Immature natural killer cell (primary cell): ENCODE results near the gene PRODH. TPM values are rescaled to one million over a fixed set of nuclear protein-coding genes. Genes with fewer than 3 reads are reported as not detected.
"Not testable (repeated sequence)": the region's sequence is repeated elsewhere in the genome, so short reads cannot be mapped to it uniquely, and the experiment has no call there.

Experiments used
- DNase-seq, 3 donors: peaks; one replicate each; pipeline ENCODE4 v3.0.0; 2022; ENCODE audit warnings: mixed read lengths in 1 of 3
- H3K27ac Mint-ChIP-seq, 6 donors: one replicate each; pipeline ENCODE4 v1.8.0; 2020; ENCODE audit warnings: mixed read lengths in 6 of 6, mild to moderate bottlenecking in 5 of 6, inconsistent platforms in 4 of 6, moderate library complexity in 3 of 6
- H3K27me3 Mint-ChIP-seq, 3 donors: one replicate each; pipeline ENCODE4 v1.8.0; 2020 to 2021; ENCODE audit warnings: low read depth in 3 of 3, mild to moderate bottlenecking in 3 of 3, mixed read lengths in 3 of 3, moderate library complexity in 3 of 3, inconsistent platforms in 1 of 3
- H3K36me3 Mint-ChIP-seq, 3 donors: one replicate each; pipeline ENCODE4 v1.8.0; 2020; ENCODE audit warnings: mixed read lengths in 3 of 3, inconsistent platforms in 2 of 3, mild to moderate bottlenecking in 2 of 3
- H3K4me1 Mint-ChIP-seq, 2 donors: one replicate each; pipeline ENCODE4 v1.8.0; 2020; ENCODE audit warnings: inconsistent platforms in 2 of 2, mild to moderate bottlenecking in 2 of 2, mixed read lengths in 2 of 2, moderate library complexity in 1 of 2
- H3K4me3 Mint-ChIP-seq, 5 donors: one replicate each; pipeline ENCODE4 v1.8.0; 2020; ENCODE audit warnings: mild to moderate bottlenecking in 5 of 5, mixed read lengths in 5 of 5, inconsistent platforms in 3 of 5, moderate library complexity in 3 of 5
- H3K9me3 Mint-ChIP-seq, 6 donors: one replicate each; pipeline ENCODE4 v1.8.0; 2020; ENCODE audit warnings: mild to moderate bottlenecking in 6 of 6, mixed read lengths in 6 of 6, inconsistent platforms in 4 of 6, moderate library complexity in 3 of 6
- polyA plus RNA-seq, 3 donors: library from polyadenylated mRNA; unstranded; fragments of 300-500 nt; fragmentation: Illumina TruSeq; gene quantifications; one replicate each; pipeline ENCODE4 v1.2.3, GENCODE V29; 2021

The PRODH gene
- polyA plus RNA-seq, 3 donors from 2014 or later: not detected

GRCh38 chr22:18972029-18972428 lies 35.9 kb upstream of the PRODH start:
- not testable (repeated sequence) for DNase-seq, H3K27ac Mint-ChIP-seq, H3K27me3 Mint-ChIP-seq, H3K4me1 Mint-ChIP-seq, H3K36me3 Mint-ChIP-seq, H3K4me3 Mint-ChIP-seq, H3K9me3 Mint-ChIP-seq

DNA sequence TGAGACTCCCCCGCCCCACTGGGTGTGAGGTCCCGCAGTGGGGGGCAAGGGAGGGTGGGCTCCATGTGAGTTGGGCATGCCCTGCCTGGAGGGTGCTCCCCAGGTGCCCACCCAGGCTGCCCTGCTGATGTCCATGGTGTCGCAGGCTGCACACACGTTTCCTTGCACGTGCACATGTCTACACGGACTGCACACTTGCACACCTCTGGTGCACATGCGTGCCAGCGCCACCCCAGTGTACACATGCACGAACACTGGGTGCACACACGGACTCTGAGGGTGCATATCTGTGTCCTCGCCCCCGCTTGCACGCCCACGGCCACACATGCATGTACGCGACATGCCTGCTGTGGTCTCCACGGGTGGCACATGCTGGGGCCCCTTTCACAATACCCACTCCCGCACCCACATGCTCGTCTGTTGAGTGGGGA lies 35.2 kb upstream of the PRODH start:
- Mint-ChIP-seq H3K36me3 (no peaks in the 10 kb centered on the region), H3K9me3 (no peaks in the 10 kb centered on the region), H3K27me3 (peaks cover 5 to 6% (median 6%) of the 10 kb centered on the region in 3 donors), H3K4me1 (no peaks in the 10 kb centered on the region), H3K4me3 (no peak overlapping the region), H3K27ac (no peak overlapping the region)
- DNase-seq: no peak

GRCh38 chr22:18970948-18971315 lies 34.8 kb upstream of the PRODH start:
- DNase-seq: no peak

GRCh38 chr22:18970176-18970947 lies 34.3 kb upstream of the PRODH start:
- H3K27ac Mint-ChIP-seq: no peak overlapping the region
- no peaks in the 10 kb centered on the region for H3K4me1 Mint-ChIP-seq
- no peak overlapping the region for H3K4me3 Mint-ChIP-seq
- H3K27me3 Mint-ChIP-seq: peaks cover 5 to 6% (median 5%) of the 10 kb centered on the region in 3 donors
- H3K36me3 Mint-ChIP-seq: no peaks in the 10 kb centered on the region
- no peak for DNase-seq
- H3K9me3 Mint-ChIP-seq: no peaks in the 10 kb centered on the region

More at GRCh38 chr22:18970948-18971315, 34.8 kb upstream of the PRODH start:
- Mint-ChIP-seq H3K4me3 (no peak overlapping the region), H3K4me1 (no peaks in the 10 kb centered on the region), H3K27me3 (peaks cover 5 to 6% (median 5%) of the 10 kb centered on the region in 3 donors), H3K27ac (no peak overlapping the region), H3K36me3 (no peaks in the 10 kb centered on the region), H3K9me3 (no peaks in the 10 kb centered on the region)

DNA sequence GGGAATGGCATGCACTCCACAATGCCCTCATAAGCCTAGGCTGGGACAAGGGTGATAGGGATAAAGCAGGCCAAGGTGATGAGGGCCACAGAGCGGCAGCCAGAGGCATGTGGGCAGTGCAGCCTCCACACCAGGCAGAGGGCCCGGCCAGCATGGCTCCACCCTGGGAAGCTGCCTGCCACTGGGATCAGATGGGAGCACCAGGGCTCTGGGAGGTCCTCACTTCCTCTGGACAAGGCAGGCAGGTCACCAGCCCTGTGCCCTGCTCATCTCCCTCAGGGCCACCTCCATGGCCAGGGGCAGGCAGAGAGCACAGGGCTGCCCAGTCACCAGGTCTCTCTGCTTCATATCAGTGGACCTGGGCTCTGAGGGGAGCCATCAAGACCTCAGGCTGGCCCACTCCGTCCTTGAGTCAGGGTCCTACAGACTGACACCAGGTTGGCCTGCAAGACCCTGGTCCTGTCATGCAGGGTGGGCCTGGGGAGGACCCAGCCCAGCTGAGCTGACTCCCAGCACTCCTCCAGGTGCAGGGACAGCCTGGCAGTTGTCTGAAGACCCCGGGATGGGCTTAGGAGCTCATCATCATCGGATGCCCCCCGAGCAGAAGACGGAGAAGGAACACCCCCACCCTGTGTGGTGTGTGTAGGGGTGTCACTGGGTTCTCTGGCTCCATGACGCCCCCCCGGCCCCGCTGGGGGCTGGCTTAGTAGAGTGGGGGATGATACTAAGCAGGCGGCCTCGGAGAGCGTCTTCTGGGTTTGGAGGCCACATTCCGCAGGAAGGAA lies 33.3 kb upstream of the PRODH start:
- H3K4me1 Mint-ChIP-seq, H3K9me3 Mint-ChIP-seq, DNase-seq, H3K27ac Mint-ChIP-seq, H3K27me3 Mint-ChIP-seq, H3K36me3 Mint-ChIP-seq: not testable (repeated sequence)
- H3K4me3 Mint-ChIP-seq: peak overlapping the region in 4 of 5 donors; percentile 21 to 42 (median 24)

GRCh38 chr22:18968011-18968749 lies 32.1 kb upstream of the PRODH start:
- no peak for DNase-seq
- no peak overlapping the region for H3K4me3 Mint-ChIP-seq
- peaks cover 5 to 6% (median 5%) of the 10 kb centered on the region in 3 donors for H3K27me3 Mint-ChIP-seq
- no peaks in the 10 kb centered on the region for H3K36me3 Mint-ChIP-seq
- H3K9me3 Mint-ChIP-seq: no peaks in the 10 kb centered on the region
- no peak overlapping the region for H3K27ac Mint-ChIP-seq
- H3K4me1 Mint-ChIP-seq: no peaks in the 10 kb centered on the region

DNA sequence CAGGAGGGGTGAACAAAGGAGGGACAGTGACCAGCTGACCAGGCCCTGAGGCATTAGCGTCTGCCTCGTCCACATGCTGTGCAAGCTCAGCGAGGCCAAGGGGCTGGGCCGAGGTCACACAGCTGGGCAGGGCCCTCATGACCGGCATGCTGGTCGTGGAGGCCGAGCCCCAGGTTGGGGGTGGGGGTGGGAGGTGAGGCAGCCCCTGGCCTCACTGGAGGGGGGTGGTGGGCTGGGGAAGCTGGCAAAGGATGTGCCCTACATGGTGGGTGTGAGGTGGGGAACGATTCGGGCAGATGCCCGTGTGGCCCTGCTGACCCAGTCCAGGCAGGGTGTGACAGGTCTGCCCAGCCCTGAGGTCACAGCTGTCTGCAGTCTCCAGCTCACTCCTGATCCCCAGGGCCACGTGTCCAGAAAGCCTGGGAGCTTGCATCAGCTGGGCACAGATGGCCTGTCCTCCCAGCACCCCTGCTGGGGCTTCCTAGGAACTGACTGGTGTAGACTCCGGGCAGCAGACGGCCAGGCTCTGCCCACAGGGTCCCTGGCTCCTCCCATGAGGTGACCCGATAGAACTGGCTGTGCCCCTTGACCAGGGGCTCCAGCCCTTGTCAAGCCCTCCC lies 31.4 kb upstream of the PRODH start:
- not testable (repeated sequence) for DNase-seq, H3K4me3 Mint-ChIP-seq, H3K36me3 Mint-ChIP-seq, H3K27me3 Mint-ChIP-seq, H3K9me3 Mint-ChIP-seq, H3K4me1 Mint-ChIP-seq, H3K27ac Mint-ChIP-seq

DNA sequence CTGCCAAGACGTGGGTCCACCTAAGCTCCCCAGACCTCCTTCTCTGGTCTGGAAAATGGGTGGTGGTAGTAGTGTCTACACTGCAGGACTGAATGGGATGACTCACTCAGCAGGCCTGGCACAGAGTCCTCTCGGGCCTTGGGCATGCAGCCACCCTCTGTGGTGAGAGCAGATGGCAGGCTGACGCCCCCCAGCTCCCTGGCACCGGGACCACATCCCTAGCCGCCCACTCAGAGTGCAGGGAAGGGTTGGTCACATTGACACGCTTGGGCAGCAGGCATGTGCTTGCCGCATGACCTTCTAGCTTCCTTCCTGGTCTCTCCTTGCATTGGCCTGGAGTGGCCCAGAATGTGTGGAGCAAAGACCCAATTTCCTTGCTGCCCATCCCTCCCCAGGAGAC lies 30.7 kb upstream of the PRODH start:
- Mint-ChIP-seq H3K4me1 (no peaks in the 10 kb centered on the region), H3K27me3 (peaks cover 5% of the 10 kb centered on the region in 3 donors), H3K36me3 (no peaks in the 10 kb centered on the region), H3K9me3 (no peaks in the 10 kb centered on the region), H3K27ac (no peak overlapping the region), H3K4me3 (no peak overlapping the region)
- no peak for DNase-seq

- Mint-ChIP-seq H3K27me3 (peaks cover 3 to 5% (median 5%) of the 10 kb centered on the region in 3 donors), H3K4me1 (no peaks in the 10 kb centered on the region), H3K36me3 (no peaks in the 10 kb centered on the region), H3K27ac (no peak overlapping the region), H3K9me3 (no peaks in the 10 kb centered on the region), H3K4me3 (no peak overlapping the region)
- no peak for DNase-seq
Observed at GRCh38 chr22:18965526-18966421, 29.7 kb upstream of the PRODH start.

- not testable (repeated sequence) for H3K4me1 Mint-ChIP-seq
Observed at GRCh38 chr22:18964501-18965265, 28.6 kb upstream of the PRODH start.

DNA sequence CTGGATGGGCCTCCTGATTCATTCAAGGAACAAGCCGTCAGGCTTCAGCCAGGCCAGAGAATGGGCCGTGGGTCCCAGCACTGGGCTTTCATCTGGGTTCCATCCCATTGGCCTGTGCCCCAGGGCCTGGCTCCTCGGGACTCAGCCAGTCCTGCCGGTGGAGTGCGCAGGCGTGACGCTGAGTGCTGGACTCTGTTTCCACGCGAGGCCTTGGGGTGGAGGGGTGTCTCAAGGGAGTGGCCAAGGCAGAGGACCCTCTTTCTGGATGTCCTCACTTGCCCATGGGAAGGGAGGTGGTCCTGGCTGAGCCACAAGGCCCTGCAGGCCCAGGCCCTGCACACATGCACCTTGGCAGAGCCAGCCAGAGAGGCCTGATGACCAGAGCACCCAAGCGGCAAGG lies 28.0 kb upstream of the PRODH start:
- not testable (repeated sequence) for H3K4me3 Mint-ChIP-seq, DNase-seq, H3K36me3 Mint-ChIP-seq, H3K9me3 Mint-ChIP-seq, H3K27ac Mint-ChIP-seq, H3K27me3 Mint-ChIP-seq, H3K4me1 Mint-ChIP-seq

More at GRCh38 chr22:18964501-18965265, 28.6 kb upstream of the PRODH start:
- not testable (repeated sequence) for H3K27ac Mint-ChIP-seq, H3K27me3 Mint-ChIP-seq, H3K36me3 Mint-ChIP-seq, H3K9me3 Mint-ChIP-seq, DNase-seq, H3K4me3 Mint-ChIP-seq

- Mint-ChIP-seq H3K27me3 (peaks cover 0 to 2% (median 0%) of the 10 kb centered on the region in 3 donors), H3K27ac (no peak overlapping the region), H3K36me3 (no peaks in the 10 kb centered on the region), H3K9me3 (no peaks in the 10 kb centered on the region), H3K4me1 (no peaks in the 10 kb centered on the region), H3K4me3 (no peak overlapping the region)
- no peak for DNase-seq
Observed at GRCh38 chr22:18962308-18962635, 26.2 kb upstream of the PRODH start.
